ENCODE data around the gene MTMR12.

The MTMR12 gene

GRCh38 chr5:32187675-32188074 is 125.1 kb downstream of the MTMR12 start:
- no peak for DNase-seq

GRCh38 chr5:32182463-32183063 is 130.2 kb downstream of the MTMR12 start:
- DNase-seq = no peak
